Gastroesophageal sphincter (tissue), 4 donors: Measurements from ENCODE around the gene ID4. TPM values are rescaled to one million over a fixed set of nuclear protein-coding genes. Genes with fewer than 3 reads are reported as not detected.
A peak's percentile ranks its signal among the peaks of the same experiment; 100 is the strongest.

Experiments used
- ATAC-seq: fragments of 150-250 bp; one replicate; pipeline ENCODE4 v1.9.1; 2016; ENCODE audit warnings: mild to moderate bottlenecking, moderate library complexity
- H3K27ac ChIP-seq, 4 donors: fragments of 200-600 bp; sonication (generic) in 3 of 4; 1 replicate in 3 of 4; 2 replicates in 1 of 4; pipeline ENCODE4 v1.5.1; 2016 to 2019
- H3K27me3 ChIP-seq: fragments of 200-600 bp; sonication (generic); one replicate; pipeline ENCODE4 v1.5.1; 2019
- H3K36me3 ChIP-seq, 2 donors: fragments of 200-600 bp; sonication (generic); one replicate each; pipeline ENCODE4 v1.5.1; 2019; ENCODE audit warnings: control low read depth in 1 of 2
- H3K4me1 ChIP-seq, 3 donors: fragments of 200-600 bp; sonication (generic); 1 replicate in 2 of 3; 2 replicates in 1 of 3; pipeline ENCODE4 v1.5.1; 2016 to 2019; ENCODE audit warnings: control low read depth in 2 of 3
- H3K4me3 ChIP-seq, 2 donors: fragments of 200-600 bp; sonication (generic); one replicate each; pipeline ENCODE4 v1.5.1; 2019; ENCODE audit warnings: mild to moderate bottlenecking in 1 of 2, moderate library complexity in 1 of 2
- H3K9me3 ChIP-seq, 3 donors: fragments of 200-600 bp; sonication (generic); one replicate each; pipeline ENCODE4 v1.5.1; 2017 to 2019; ENCODE audit warnings: control low read depth in 2 of 3
- EP300 ChIP-seq: sonication (generic); formaldehyde crosslinking; IDR thresholded peaks from one replicate; pipeline ENCODE4 v1.6.1; 2017; ENCODE audit warnings: antibody characterized with exemption, mild to moderate bottlenecking
- POLR2A ChIP-seq, 2 donors: fragments of 450-650 bp; IDR thresholded peaks; one replicate each; pipeline ENCODE4 v1.6.1; 2017; ENCODE audit warnings: antibody characterized with exemption in 2 of 2, mild to moderate bottlenecking in 2 of 2, moderate library complexity in 1 of 2
- POLR2AphosphoS5 ChIP-seq: sonication (generic); formaldehyde crosslinking; IDR thresholded peaks from one replicate; pipeline ENCODE4 v1.6.1; 2017; ENCODE audit warnings: antibody characterized with exemption
- WGBS, 2 donors: methylation state at CpG; one replicate each; pipeline ENCODE4 v1.1.5; 2018; ENCODE audit warnings: low coverage in 1 of 2; 5-methylcytosine and 5-hydroxymethylcytosine counted together
- total RNA-seq, 4 donors: library from RNA; depleted of rRNA; stranded (reverse); fragments of >200 nt; gene quantifications; one replicate each; pipeline ENCODE4 v1.1.0, GENCODE V29; 2016
- TF ChIP-seq, protein P1 (sequence below), 4 experiments: fragments of 200-600 bp in 2 of 4; fragments of 450-650 bp in 2 of 4; sonication (generic) in 1 of 4; IDR thresholded peaks; one replicate each; pipeline ENCODE4 v1.5.1; 2017 to 2019; ENCODE audit warnings: antibody characterized with exemption in 4 of 4, mild to moderate bottlenecking in 2 of 4, moderate library complexity in 2 of 4

ID4 gene
- total RNA-seq, 4 donors from 2014 or later = 51.3 to 137 (median 63.6) TPM

DNA sequence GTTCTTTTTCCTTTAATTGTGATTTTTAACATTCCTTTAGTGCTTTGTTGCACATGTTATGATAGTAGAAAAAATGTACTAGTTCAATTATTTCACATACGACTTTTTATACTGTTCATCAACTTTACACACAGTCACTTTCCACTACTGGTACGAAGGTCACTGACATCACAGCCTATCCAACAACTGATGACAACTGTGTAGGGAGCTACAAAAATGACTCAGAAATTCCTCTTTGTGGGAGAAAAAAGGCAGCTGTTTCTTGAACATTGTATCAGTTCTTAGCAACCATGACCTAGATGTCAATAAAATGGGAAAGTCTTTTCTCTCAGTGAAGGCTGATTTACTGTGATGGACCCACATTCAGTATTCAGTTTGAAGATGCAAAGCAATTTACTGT, 7.0 kb upstream of the ID4 start:
- no peaks in the 10 kb centered on the region for H3K9me3 ChIP-seq
- no peaks in the 10 kb centered on the region for H3K27me3 ChIP-seq
- no peak overlapping the region for H3K4me3 ChIP-seq
- H3K36me3 ChIP-seq = no peaks in the 10 kb centered on the region
- 46 to 69% methylated on average over 2 of the region's 2 CpGs for WGBS, 2 donors
- no peak for TF ChIP-seq POLR2A (IDR thresholded peaks at IDR 0.05)
- TF ChIP-seq, protein P1, sequence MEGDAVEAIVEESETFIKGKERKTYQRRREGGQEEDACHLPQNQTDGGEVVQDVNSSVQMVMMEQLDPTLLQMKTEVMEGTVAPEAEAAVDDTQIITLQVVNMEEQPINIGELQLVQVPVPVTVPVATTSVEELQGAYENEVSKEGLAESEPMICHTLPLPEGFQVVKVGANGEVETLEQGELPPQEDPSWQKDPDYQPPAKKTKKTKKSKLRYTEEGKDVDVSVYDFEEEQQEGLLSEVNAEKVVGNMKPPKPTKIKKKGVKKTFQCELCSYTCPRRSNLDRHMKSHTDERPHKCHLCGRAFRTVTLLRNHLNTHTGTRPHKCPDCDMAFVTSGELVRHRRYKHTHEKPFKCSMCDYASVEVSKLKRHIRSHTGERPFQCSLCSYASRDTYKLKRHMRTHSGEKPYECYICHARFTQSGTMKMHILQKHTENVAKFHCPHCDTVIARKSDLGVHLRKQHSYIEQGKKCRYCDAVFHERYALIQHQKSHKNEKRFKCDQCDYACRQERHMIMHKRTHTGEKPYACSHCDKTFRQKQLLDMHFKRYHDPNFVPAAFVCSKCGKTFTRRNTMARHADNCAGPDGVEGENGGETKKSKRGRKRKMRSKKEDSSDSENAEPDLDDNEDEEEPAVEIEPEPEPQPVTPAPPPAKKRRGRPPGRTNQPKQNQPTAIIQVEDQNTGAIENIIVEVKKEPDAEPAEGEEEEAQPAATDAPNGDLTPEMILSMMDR (IDR thresholded peaks at IDR 0.05) = no peak
- TF ChIP-seq POLR2AphosphoS5 = no peak
- TF ChIP-seq EP300 = no peak
- H3K27ac ChIP-seq = no peak overlapping the region
- no peaks in the 10 kb centered on the region for H3K4me1 ChIP-seq
- ATAC-seq = no peak

DNA sequence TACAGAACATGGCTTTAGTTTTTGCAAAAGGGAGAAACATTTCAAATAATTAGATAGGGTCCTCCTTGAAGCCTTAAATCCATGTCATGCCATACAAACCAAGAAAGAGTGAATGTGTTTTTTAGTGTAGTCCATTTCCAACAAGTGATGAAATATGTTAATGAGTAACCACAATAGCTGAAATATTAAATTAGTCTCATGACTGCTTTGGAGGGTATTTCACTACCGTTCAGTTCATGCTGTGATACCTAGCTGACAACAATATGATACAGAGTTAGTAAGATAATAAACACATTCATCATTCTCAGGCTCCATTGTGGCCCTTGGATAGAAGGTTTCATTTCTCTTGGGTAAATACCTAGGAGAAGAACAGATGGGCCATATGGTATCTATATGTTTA, 5.8 kb upstream of the ID4 start:
- no peak for TF ChIP-seq EP300
- TF ChIP-seq POLR2A (IDR thresholded peaks at IDR 0.05) = no peak
- TF ChIP-seq POLR2AphosphoS5 = no peak
- TF ChIP-seq, protein P1 (IDR thresholded peaks at IDR 0.05) = no peak
- H3K4me3 ChIP-seq = no peak overlapping the region
- H3K9me3 ChIP-seq = no peaks in the 10 kb centered on the region
- H3K36me3 ChIP-seq = no peaks in the 10 kb centered on the region
- no peak for ATAC-seq
- H3K27me3 ChIP-seq = no peaks in the 10 kb centered on the region
- no peak overlapping the region for H3K27ac ChIP-seq
- peaks cover 0 to 4% (median 0%) of the 10 kb centered on the region in 3 donors for H3K4me1 ChIP-seq
- WGBS, 2 donors = 82 to 93% methylated on average over 1 of the region's 1 CpG

DNA sequence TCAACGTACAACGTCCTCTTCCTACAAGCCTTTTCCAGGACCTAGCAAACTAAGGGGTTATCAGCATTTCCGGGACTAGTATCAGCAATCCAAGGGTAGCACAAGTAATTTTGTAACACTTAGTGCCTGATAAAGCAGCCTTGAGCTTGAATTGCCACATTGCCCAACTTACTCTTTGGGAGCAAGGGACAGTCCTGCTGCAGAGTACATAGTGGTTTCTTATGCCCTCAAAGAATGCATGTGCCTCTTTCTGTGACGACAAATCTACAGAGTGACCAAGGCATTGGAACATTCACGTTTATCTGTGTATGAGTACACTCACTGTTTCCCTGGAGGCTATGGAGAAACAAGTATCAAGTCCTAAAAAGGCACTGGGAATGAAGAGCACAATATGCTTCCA, 3.2 kb upstream of the ID4 start:
- Histone ChIP-seq H3K4me3 (no peak overlapping the region), H3K27me3 (peaks cover 10% of the 10 kb centered on the region), H3K9me3 (no peaks in the 10 kb centered on the region), H3K4me1 (peaks cover 0 to 17% (median 0%) of the 10 kb centered on the region in 3 donors), H3K27ac (no peak overlapping the region), H3K36me3 (no peaks in the 10 kb centered on the region)
- TF ChIP-seq POLR2A (IDR thresholded peaks at IDR 0.05) (no peak), POLR2AphosphoS5 (no peak), EP300 (no peak)
- TF ChIP-seq, protein P1 (IDR thresholded peaks at IDR 0.05) = no peak
- 61 to 65% methylated on average over 5 of the region's 5 CpGs for WGBS, 2 donors
- ATAC-seq = no peak

DNA sequence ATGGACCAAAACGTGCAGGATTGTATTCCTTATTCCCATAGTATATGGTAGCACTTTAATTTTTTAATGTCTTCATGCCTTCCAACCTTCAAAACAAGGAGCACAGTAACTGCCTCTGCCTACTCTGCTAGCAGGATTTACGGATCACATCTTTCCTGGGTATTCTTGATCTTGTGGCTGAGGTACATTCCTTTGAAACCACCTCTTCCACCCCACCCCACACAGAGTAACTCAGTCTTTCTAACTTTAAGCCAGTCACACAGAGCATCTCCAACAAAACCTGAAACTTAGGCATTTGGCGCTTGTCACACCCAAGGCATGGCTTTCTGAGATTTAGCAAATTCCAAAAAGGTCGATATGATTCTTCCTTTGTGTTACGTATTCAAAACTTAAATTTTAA, 2.3 kb upstream of the ID4 start:
- no peak for ATAC-seq
- no peak overlapping the region for H3K27ac ChIP-seq
- TF ChIP-seq POLR2A (IDR thresholded peaks at IDR 0.05) = no peak
- TF ChIP-seq, protein P1 (IDR thresholded peaks at IDR 0.05) = no peak
- no peak for TF ChIP-seq EP300
- TF ChIP-seq POLR2AphosphoS5 = no peak
- 66 to 75% methylated on average over 5 of the region's 5 CpGs for WGBS, 2 donors
- no peaks in the 10 kb centered on the region for H3K36me3 ChIP-seq
- peaks cover 0 to 17% (median 0%) of the 10 kb centered on the region in 3 donors for H3K4me1 ChIP-seq
- peaks cover 10% of the 10 kb centered on the region for H3K27me3 ChIP-seq
- H3K9me3 ChIP-seq = no peaks in the 10 kb centered on the region
- H3K4me3 ChIP-seq = no peak overlapping the region

DNA sequence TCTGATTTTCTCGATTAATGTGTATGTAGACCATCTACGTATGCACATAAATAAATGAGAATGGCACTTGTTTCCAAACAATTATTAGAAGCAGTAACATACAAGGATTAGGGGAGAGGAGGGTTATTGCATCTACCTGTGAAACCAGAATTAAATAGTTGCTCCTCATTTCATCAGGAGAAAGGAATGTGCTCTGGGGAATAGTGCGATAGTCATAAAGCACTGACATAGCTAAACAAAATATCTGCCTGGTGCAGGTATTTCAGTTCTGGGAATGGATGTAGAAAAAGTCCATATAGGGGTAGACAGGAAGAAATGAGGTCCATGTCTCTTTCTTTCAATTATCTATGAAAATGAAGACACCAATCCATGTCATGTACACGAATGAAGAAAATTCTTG, 1.6 kb upstream of the ID4 start:
- H3K4me1 ChIP-seq = peaks cover 0 to 22% (median 0%) of the 10 kb centered on the region in 3 donors
- no peak overlapping the region for H3K4me3 ChIP-seq
- no peak for TF ChIP-seq EP300
- no peak for TF ChIP-seq POLR2AphosphoS5
- TF ChIP-seq POLR2A (IDR thresholded peaks at IDR 0.05) = no peak
- TF ChIP-seq, protein P1 (IDR thresholded peaks at IDR 0.05) = no peak
- no peak for ATAC-seq
- peak overlapping the region in 3 of 4 donors; percentile 92 to 97 (median 97) for H3K27ac ChIP-seq
- 75 to 86% methylated on average over 4 of the region's 4 CpGs for WGBS, 2 donors
- no peaks in the 10 kb centered on the region for H3K36me3 ChIP-seq
- H3K9me3 ChIP-seq = no peaks in the 10 kb centered on the region
- H3K27me3 ChIP-seq = peaks cover 10% of the 10 kb centered on the region
